Ectodermal cell (in vitro differentiated cells): Measurements from ENCODE around the gene BTD.

Experiments used
- H3K27ac ChIP-seq: 2 replicates; pipeline ENCODE4 v1.7.0; 2013; ENCODE audit warnings: mild to moderate bottlenecking, low read depth, low read length; ENCODE audit not compliant: insufficient read depth, poor library complexity, severe bottlenecking
- H3K27me3 ChIP-seq: 2 replicates; pipeline ENCODE4 v1.7.0; 2013; ENCODE audit warnings: mild to moderate bottlenecking, low read length; ENCODE audit not compliant: insufficient read depth, control insufficient read depth, poor library complexity, severe bottlenecking
- H3K36me3 ChIP-seq: one replicate; pipeline ENCODE4 v1.7.0; 2013; ENCODE audit warnings: low read length; ENCODE audit not compliant: control insufficient read depth, insufficient read depth
- H3K4me1 ChIP-seq: one replicate; pipeline ENCODE4 v1.7.0; 2013; ENCODE audit warnings: low read length; ENCODE audit not compliant: control insufficient read depth, insufficient read depth
- H3K4me3 ChIP-seq: 2 replicates; pipeline ENCODE4 v1.7.0; 2013; ENCODE audit warnings: low read depth, low read length, control low read depth; ENCODE audit not compliant: insufficient read depth
- H3K9me3 ChIP-seq: 2 replicates; pipeline ENCODE4 v1.7.0; 2013; ENCODE audit warnings: mild to moderate bottlenecking, low read length, moderate library complexity; ENCODE audit not compliant: control insufficient read depth
- WGBS, 2 experiments: methylation state at CpG; one replicate each; pipeline ENCODE4 v1.1.7; 2013; ENCODE audit warnings: missing lambda C conversion rate in 2 of 2; 5-methylcytosine and 5-hydroxymethylcytosine counted together

Gene BTD

GRCh38 chr3:15635121-15635661, 33.6 kb downstream of the BTD start:
- no peak overlapping the region for H3K27ac ChIP-seq
- H3K27me3 ChIP-seq: no peaks in the 10 kb centered on the region
- H3K36me3 ChIP-seq: no peaks in the 10 kb centered on the region
- H3K9me3 ChIP-seq: no peaks in the 10 kb centered on the region
- WGBS, 2 experiments: 94 to 96% methylated on average over 13 of the region's 13 CpGs
- no peak overlapping the region for H3K4me3 ChIP-seq
- H3K4me1 ChIP-seq: no peaks in the 10 kb centered on the region

- Histone ChIP-seq H3K4me1 (no peaks in the 10 kb centered on the region), H3K9me3 (no peaks in the 10 kb centered on the region), H3K27ac (no peak overlapping the region), H3K27me3 (no peaks in the 10 kb centered on the region), H3K36me3 (no peaks in the 10 kb centered on the region), H3K4me3 (no peak overlapping the region)
- WGBS, 2 experiments: 90 to 93% methylated on average over 14 of the region's 14 CpGs
These were observed 34.6 kb downstream of the BTD start for GRCh38 chr3:15636028-15636709.

- Histone ChIP-seq H3K4me1 (no peaks in the 10 kb centered on the region), H3K4me3 (no peak overlapping the region), H3K27me3 (no peaks in the 10 kb centered on the region), H3K27ac (no peak overlapping the region), H3K36me3 (no peaks in the 10 kb centered on the region), H3K9me3 (no peaks in the 10 kb centered on the region)
- WGBS, 2 experiments: 92 to 97% methylated on average over 7 of the region's 7 CpGs
These were observed 35.8 kb downstream of the BTD start for GRCh38 chr3:15637131-15637951.

GRCh38 chr3:15638193-15638890, 36.8 kb downstream of the BTD start:
- Histone ChIP-seq H3K36me3 (no peaks in the 10 kb centered on the region), H3K27me3 (no peaks in the 10 kb centered on the region), H3K4me1 (no peaks in the 10 kb centered on the region), H3K9me3 (no peaks in the 10 kb centered on the region), H3K4me3 (no peak overlapping the region), H3K27ac (no peak overlapping the region)
- WGBS, 2 experiments: 95 to 96% methylated on average over 6 of the region's 6 CpGs

GRCh38 chr3:15638891-15639262, 37.3 kb downstream of the BTD start:
- no peaks in the 10 kb centered on the region for H3K9me3 ChIP-seq
- no peaks in the 10 kb centered on the region for H3K4me1 ChIP-seq
- WGBS, 2 experiments: 86 to 95% methylated on average over 1 of the region's 1 CpG
- H3K27me3 ChIP-seq: no peaks in the 10 kb centered on the region
- H3K27ac ChIP-seq: no peak overlapping the region
- no peaks in the 10 kb centered on the region for H3K36me3 ChIP-seq
- H3K4me3 ChIP-seq: no peak overlapping the region

GRCh38 chr3:15645246-15645645, 43.7 kb downstream of the BTD start:
- no peaks in the 10 kb centered on the region for H3K4me1 ChIP-seq
- no peak overlapping the region for H3K27ac ChIP-seq
- no peaks in the 10 kb centered on the region for H3K9me3 ChIP-seq
- H3K4me3 ChIP-seq: no peak overlapping the region
- no peaks in the 10 kb centered on the region for H3K27me3 ChIP-seq
- H3K36me3 ChIP-seq: no peaks in the 10 kb centered on the region
- 92 to 95% methylated on average over 6 of the region's 6 CpGs for WGBS, 2 experiments

- H3K27ac ChIP-seq: no peak overlapping the region
- 92% methylated on average over 17 to 18 of the region's 18 CpGs for WGBS, 2 experiments
- H3K4me1 ChIP-seq: no peaks in the 10 kb centered on the region
- no peak overlapping the region for H3K4me3 ChIP-seq
- H3K9me3 ChIP-seq: no peaks in the 10 kb centered on the region
- no peaks in the 10 kb centered on the region for H3K27me3 ChIP-seq
- no peaks in the 10 kb centered on the region for H3K36me3 ChIP-seq
These were observed 44.4 kb downstream of the BTD start for GRCh38 chr3:15645740-15646501.

GRCh38 chr3:15646851-15647511, 45.4 kb downstream of the BTD start:
- H3K9me3 ChIP-seq: no peaks in the 10 kb centered on the region
- no peaks in the 10 kb centered on the region for H3K27me3 ChIP-seq
- no peak overlapping the region for H3K27ac ChIP-seq
- H3K4me3 ChIP-seq: no peak overlapping the region
- WGBS, 2 experiments: 88 to 90% methylated on average over 11 to 13 of the region's 13 CpGs
- H3K4me1 ChIP-seq: no peaks in the 10 kb centered on the region
- no peaks in the 10 kb centered on the region for H3K36me3 ChIP-seq

- Histone ChIP-seq H3K9me3 (no peaks in the 10 kb centered on the region), H3K36me3 (no peaks in the 10 kb centered on the region), H3K27ac (no peak overlapping the region), H3K4me1 (no peaks in the 10 kb centered on the region), H3K27me3 (no peaks in the 10 kb centered on the region), H3K4me3 (no peak overlapping the region)
- 94 to 96% methylated on average over 4 of the region's 4 CpGs for WGBS, 2 experiments
These were observed 46.1 kb downstream of the BTD start for GRCh38 chr3:15647611-15648167.
